GM12873 (cell line): Measurements from ENCODE around the gene PPP5C.

Experiments
- CTCF ChIP-seq: IDR thresholded peaks from 2 replicates; pipeline ENCODE4 v1.5.1; 2012; ENCODE audit warnings: low read depth, mild to moderate bottlenecking, moderate library complexity, low read length, control low read depth; ENCODE audit not compliant: insufficient read depth; ENCODE audit errors: missing control alignments

PPP5C gene

GRCh38 chr19:46321653-46322052 lies 25.2 kb upstream of the PPP5C start:
- TF ChIP-seq CTCF, result no peak

GRCh38 chr19:46324277-46324676 lies 22.6 kb upstream of the PPP5C start:
- TF ChIP-seq CTCF, result no peak

- no peak for TF ChIP-seq CTCF
Observed at GRCh38 chr19:46326608-46327007, 20.3 kb upstream of the PPP5C start.

GRCh38 chr19:46328079-46328478 lies 18.8 kb upstream of the PPP5C start:
- TF ChIP-seq CTCF, result no peak

GRCh38 chr19:46330319-46330918 lies 16.5 kb upstream of the PPP5C start:
- no peak for TF ChIP-seq CTCF

GRCh38 chr19:46337487-46337886 lies 9.4 kb upstream of the PPP5C start:
- TF ChIP-seq CTCF, result no peak

GRCh38 chr19:46339446-46339845 lies 7.4 kb upstream of the PPP5C start:
- TF ChIP-seq CTCF, result no peak
